ENCODE results near the gene RAB30.
"Not testable (repeated sequence)": the region's sequence is repeated elsewhere in the genome, so short reads cannot be mapped to it uniquely, and the experiment has no call there.

The RAB30 gene

DNA sequence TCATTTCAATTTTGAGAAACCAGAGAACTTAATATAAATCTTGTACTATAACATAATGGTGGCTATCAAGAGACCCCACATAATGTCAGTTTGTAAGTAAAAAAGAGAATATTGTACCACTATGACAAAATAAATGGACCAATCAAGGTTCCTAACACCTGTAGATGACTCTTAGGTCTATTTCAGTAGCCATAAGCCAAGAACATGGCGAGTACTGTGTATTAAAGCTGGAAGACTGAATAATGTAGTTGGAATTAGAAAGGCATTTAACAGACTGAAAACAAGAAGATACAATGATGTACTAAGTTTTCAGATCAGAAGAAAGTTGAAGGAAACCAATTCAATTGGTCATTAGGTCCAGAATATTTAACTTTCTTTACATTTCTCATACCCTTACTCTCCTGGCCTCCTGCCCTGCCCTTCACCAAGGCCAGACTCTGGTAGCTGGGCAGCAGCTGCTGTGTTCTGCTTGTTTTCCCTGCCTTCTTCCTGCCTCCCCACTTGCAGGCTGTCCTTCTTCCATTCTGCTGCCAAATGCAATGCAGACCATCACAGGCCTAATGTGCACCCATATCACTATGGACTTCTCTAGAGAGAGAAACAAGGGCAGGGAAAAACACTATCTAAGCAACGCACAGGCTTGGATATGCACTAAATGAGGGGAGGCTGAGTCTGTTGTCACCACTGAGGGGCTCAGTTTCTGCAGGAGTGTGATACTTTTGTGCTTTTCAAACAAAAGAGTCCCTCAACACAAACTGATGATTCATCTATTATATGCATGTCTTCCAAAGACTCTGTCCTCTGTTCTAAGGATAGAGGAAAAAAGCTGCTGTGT, 60.1 kb downstream of the RAB30 start:
- H3K9me3 Mint-ChIP-seq: no peaks in the 10 kb centered on the region
- H3K27me3 Mint-ChIP-seq: no peaks in the 10 kb centered on the region
- peaks cover 54% of the 10 kb centered on the region for H3K4me1 Mint-ChIP-seq
- H3K4me3 Mint-ChIP-seq: no peak overlapping the region
- peaks cover 3% of the 10 kb centered on the region for H3K36me3 Mint-ChIP-seq
- no peak overlapping the region for H3K27ac Mint-ChIP-seq

DNA sequence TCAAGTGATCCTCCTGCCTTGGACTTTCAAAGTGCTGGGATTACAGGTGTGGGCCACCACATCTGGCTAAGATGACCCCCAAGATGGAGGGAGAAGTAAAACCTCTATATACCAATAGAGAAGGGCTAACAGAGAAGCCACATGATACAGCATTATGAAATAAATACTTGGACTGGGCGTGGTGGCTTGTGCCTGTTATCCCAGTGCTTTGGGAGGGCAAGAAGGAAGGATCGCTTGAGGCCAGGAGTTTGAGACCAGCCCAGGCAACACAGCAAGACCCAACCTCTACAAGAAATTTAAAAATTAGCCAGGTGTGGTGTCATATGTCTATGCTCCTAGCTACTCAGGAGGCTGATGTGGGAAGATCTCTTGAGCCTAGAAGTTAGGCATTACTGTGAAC, 61.7 kb downstream of the RAB30 start:
- no peak overlapping the region for H3K27ac Mint-ChIP-seq

DNA sequence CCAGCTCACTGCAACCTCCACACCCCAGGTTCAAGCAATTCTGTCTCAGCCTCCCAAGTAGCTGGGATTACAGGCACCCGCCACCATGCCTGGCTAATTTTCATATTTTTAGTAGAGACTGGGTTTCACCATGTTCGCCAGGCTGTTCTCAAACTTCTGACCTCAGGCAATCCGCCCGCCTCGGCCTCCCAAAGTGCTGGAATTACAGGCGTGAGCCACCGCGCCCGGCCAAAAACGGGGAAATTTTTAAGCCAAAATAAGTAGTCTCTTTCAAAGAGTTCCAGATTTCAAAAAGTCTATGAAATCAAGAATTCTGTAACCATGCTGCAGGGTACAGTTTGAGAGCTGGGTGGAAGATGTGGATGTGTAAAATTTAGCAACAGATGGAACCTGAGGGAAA, 62.6 kb downstream of the RAB30 start:
- not testable (repeated sequence) for H3K27ac Mint-ChIP-seq, H3K36me3 Mint-ChIP-seq, H3K4me3 Mint-ChIP-seq, H3K27me3 Mint-ChIP-seq, H3K9me3 Mint-ChIP-seq
- peaks cover 55% of the 10 kb centered on the region for H3K4me1 Mint-ChIP-seq

More for the DNA sequence above, 61.7 kb downstream of the RAB30 start:
- H3K27me3 Mint-ChIP-seq: no peaks in the 10 kb centered on the region
- peaks cover 55% of the 10 kb centered on the region for H3K4me1 Mint-ChIP-seq
- peaks cover 3% of the 10 kb centered on the region for H3K36me3 Mint-ChIP-seq
- no peaks in the 10 kb centered on the region for H3K9me3 Mint-ChIP-seq
- no peak overlapping the region for H3K4me3 Mint-ChIP-seq

DNA sequence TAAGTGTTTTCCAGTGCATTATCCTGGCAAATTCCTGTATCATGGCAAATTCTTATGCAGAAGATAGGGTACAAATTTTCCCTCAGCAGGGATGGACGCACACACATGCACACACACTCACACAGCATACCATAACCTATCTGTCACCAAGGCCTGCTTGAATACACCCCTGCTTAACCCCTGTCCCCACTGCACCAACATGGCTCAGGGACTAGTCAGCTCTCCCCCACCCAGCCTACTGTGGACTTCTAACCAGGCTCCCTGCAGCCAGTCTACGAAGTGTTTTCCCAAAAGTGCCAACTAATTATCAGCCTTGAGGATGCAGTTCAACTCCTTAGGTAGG, 63.1 kb downstream of the RAB30 start:
- Mint-ChIP-seq H3K4me1 (peaks cover 49% of the 10 kb centered on the region), H3K27ac (no peak overlapping the region), H3K36me3 (peaks cover 5% of the 10 kb centered on the region), H3K4me3 (no peak overlapping the region), H3K9me3 (no peaks in the 10 kb centered on the region), H3K27me3 (no peaks in the 10 kb centered on the region)

DNA sequence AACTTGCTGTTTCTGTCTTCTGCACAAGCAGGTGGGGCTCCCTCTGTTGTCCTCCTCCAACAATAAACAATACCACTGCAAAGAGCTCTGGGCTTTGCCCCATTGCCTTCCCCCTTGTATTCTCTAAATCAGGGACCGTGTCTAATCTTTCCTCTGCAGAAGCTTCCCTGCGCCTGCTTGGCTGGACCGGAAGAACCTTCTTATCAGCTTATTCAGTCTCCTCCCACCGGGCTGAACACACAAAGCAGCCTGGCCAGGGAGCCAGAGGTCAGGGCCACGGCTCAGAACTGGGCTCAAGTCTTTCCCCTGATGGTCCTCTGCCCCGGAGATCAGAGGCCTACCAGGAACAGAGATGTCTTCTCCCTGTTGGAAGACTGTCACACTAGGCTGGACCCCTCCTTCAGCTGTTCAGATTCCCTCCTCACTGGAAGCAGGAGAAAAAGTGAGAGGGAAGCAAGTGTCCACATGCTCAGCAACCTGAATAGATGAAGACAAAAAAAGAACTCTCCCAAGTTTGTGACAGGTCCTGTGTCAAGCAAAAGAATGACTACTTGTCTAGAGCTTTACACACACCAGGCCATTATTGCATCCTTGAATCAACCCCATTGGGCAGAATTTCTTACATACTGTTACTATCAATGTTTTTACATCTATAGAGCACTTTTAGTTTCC, 63.7 kb downstream of the RAB30 start:
- Mint-ChIP-seq H3K4me1 (peaks cover 45% of the 10 kb centered on the region), H3K4me3 (no peak overlapping the region), H3K27me3 (no peaks in the 10 kb centered on the region), H3K9me3 (no peaks in the 10 kb centered on the region), H3K27ac (peak overlapping the region; percentile 11), H3K36me3 (peaks cover 5% of the 10 kb centered on the region)

DNA sequence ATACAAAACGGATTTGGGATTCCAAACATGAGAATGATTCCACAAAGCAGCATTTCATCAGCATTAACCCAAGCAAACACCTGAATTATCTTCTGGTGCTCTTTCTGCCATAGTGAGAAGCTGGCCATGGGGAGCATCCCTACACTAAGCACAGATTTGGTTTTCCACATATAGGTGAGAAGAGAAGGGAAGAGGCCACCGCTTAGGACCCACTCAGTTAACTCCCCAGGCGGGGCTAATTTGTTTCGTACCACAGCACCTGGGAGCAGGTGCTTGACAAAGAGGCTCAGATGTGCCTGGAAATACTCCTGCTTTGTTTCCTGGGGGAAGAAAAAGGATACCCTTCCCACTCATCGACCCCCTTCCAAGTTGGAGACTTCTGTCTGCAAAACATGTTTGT, 64.2 kb downstream of the RAB30 start:
- H3K4me1 Mint-ChIP-seq: peaks cover 45% of the 10 kb centered on the region
- H3K36me3 Mint-ChIP-seq: peaks cover 5% of the 10 kb centered on the region
- no peak overlapping the region for H3K4me3 Mint-ChIP-seq
- H3K9me3 Mint-ChIP-seq: no peaks in the 10 kb centered on the region
- no peaks in the 10 kb centered on the region for H3K27me3 Mint-ChIP-seq
- H3K27ac Mint-ChIP-seq: no peak overlapping the region

DNA sequence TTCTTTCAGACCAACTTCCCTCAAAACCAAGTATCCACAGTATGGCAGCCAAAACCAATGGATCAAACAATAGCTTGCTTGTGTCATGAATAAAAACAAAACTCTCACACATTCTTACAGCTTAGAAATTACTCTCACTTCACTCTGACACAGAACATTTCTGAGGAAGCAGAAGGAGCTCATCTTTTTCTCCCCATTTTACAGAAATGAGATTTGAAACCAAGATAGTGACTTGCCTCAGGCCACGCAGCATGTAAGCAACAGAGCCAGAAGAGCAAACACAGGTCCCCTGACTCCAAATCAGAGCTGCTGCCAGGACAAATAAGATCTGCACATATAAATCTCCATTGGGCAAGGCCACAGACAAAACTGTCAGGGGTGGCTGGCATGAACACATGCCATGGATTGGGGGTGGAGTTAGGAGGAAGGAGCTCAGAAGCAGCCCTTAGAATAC, 64.8 kb downstream of the RAB30 start:
- Mint-ChIP-seq H3K4me1 (peaks cover 50% of the 10 kb centered on the region), H3K36me3 (peaks cover 5% of the 10 kb centered on the region), H3K27me3 (no peaks in the 10 kb centered on the region), H3K4me3 (no peak overlapping the region), H3K27ac (peak overlapping the region; percentile 32), H3K9me3 (no peaks in the 10 kb centered on the region)

DNA sequence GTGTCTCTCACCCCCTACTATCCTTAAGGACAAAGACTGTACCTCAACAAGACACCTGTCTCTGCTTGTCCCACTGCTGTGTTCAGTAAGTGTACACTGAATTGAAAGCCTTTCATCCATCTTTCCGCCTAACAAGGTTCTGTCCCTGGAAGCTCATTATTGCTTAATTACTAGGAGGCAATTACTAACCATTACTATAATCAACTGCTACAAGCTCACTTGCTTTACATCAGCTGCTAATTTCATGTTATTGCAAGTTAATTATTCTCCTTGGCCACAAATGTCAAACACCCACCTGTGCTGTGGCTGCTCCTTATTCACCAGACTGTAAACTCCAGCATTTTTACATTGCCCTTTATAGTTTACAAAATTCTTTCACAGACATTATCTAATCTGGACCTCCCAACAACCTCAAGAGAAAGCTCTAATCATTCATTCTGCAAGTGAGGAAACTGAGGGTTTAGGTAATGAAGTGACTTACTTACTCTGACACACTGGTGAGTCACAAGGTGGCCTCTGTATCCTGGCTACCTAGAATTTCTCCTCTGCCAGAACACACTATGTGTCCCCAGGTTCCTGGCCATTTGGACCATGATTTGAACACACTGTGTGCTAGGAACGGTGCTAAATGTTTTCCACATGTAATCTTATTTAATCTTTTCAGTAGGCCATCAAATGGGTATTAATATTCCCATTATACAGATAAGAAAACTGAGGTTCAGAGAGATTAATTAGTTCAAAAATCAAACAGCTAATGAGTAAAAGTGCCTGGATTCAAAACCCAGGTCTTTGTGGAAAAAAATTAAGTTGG, 66.7 kb downstream of the RAB30 start:
- no peak overlapping the region for H3K4me3 Mint-ChIP-seq
- no peaks in the 10 kb centered on the region for H3K27me3 Mint-ChIP-seq
- peaks cover 6% of the 10 kb centered on the region for H3K36me3 Mint-ChIP-seq
- peaks cover 57% of the 10 kb centered on the region for H3K4me1 Mint-ChIP-seq
- no peak overlapping the region for H3K27ac Mint-ChIP-seq
- no peaks in the 10 kb centered on the region for H3K9me3 Mint-ChIP-seq

DNA sequence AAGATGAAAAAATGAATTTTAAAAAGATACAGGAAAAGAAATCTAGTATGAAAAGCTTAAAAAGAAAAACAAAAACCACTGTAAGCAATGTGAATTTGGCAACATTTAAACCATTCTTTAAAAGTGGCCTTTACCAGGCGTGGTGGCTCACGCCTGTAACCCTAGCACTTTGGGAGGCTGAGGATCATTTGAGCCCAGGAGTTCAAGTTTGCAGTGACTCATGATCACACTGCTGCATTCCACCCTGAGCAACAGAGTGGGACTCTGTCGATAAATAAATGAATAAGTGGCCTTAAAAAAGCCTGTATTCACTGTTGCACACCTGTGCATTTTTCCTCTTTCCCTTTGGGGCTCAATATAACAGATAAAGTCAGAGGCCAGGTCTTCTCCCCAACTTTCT, 69.2 kb downstream of the RAB30 start:
- H3K4me1 Mint-ChIP-seq: peaks cover 55% of the 10 kb centered on the region
- H3K9me3 Mint-ChIP-seq: no peaks in the 10 kb centered on the region
- H3K27me3 Mint-ChIP-seq: no peaks in the 10 kb centered on the region
- peak overlapping the region; percentile 60 for H3K27ac Mint-ChIP-seq
- H3K4me3 Mint-ChIP-seq: no peak overlapping the region
- peaks cover 4% of the 10 kb centered on the region for H3K36me3 Mint-ChIP-seq

DNA sequence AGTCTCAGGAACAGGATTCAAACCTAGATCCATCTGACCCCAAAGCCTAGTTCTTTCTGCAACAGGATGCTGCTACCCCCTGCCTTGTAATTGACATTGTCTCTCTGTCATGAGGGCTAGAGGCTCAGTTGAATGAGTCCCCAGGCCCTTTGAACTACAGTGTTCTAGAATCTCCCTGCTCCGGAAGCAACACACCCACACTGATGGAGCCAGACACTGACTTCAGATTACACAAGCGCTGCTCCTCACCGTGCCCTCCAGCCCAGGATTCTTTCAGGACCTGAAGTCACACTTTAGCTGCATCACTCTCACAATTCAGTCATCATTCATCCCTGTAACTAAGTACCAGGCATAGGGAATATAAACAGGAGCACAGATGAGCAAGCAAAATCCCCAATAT, 69.6 kb downstream of the RAB30 start:
- H3K27me3 Mint-ChIP-seq: no peaks in the 10 kb centered on the region
- H3K27ac Mint-ChIP-seq: peak overlapping the region; percentile 60
- H3K4me3 Mint-ChIP-seq: peak overlapping the region; percentile 23
- no peaks in the 10 kb centered on the region for H3K9me3 Mint-ChIP-seq
- H3K4me1 Mint-ChIP-seq: peaks cover 51% of the 10 kb centered on the region
- peaks cover 4% of the 10 kb centered on the region for H3K36me3 Mint-ChIP-seq

DNA sequence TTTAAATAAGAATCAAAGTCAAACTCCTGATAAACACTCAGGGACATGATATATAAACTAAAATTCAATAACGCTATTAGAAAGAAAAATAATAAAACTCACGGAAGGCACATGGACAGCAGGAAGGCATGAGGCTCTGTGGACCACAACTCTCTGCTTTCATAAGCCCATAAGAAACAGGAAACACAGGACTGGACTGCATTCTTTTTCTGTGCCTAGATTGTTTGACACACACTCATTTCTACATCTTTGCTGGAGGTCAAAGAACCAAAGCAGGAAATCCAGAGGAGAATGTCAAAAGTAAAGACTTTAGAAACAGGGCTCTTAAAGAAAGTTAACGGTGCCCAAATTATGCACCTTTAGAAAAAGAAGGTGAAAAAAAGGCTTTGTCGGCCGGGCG, 71.3 kb downstream of the RAB30 start:
- no peak overlapping the region for H3K4me3 Mint-ChIP-seq
- peaks cover 51% of the 10 kb centered on the region for H3K4me1 Mint-ChIP-seq
- peaks cover 8% of the 10 kb centered on the region for H3K36me3 Mint-ChIP-seq
- no peaks in the 10 kb centered on the region for H3K27me3 Mint-ChIP-seq
- H3K27ac Mint-ChIP-seq: peak overlapping the region; percentile 57
- H3K9me3 Mint-ChIP-seq: no peaks in the 10 kb centered on the region

DNA sequence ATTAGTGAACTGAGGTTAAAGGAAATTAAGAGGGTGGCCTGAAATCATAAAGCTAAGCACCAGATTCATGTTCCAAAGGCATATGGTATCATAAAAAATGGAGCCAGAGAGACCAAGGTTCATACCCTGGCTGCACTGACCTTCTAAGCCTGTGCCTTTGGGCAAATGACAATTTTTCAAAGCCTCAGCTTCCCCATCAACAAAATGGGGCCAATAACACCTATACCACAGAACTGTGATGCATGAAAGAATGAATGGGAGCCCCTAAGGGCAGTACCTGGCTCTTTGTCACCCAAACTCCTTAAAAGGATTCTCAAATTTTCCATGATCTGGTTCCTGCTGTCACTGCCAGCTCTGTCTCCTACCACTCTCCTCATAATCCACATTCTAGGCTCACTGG, 72.5 kb downstream of the RAB30 start:
- Mint-ChIP-seq H3K27ac (peak overlapping the region; percentile 0), H3K27me3 (no peaks in the 10 kb centered on the region), H3K4me1 (peaks cover 49% of the 10 kb centered on the region), H3K4me3 (no peak overlapping the region), H3K9me3 (no peaks in the 10 kb centered on the region), H3K36me3 (peaks cover 8% of the 10 kb centered on the region)

DNA sequence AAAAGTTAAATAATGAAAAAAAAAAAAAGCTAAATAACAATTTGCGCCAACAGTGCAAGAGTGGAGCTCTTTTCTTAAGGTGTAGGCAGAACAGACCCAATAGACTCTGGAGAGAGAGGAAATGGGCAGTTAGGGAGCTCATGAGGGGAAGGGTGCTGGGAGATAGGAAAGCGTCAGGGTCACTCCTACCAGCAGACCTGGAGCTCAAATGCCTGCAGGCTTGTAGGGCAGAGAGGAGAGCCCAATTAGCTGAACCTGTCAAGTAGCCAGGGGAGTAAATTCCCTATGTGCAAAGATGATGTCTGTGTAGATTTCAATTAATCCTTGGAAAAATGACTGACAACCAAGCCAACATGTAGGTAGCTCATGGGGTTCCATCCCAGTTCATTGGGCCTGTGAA, 73.0 kb downstream of the RAB30 start:
- Mint-ChIP-seq H3K27ac (no peak overlapping the region), H3K4me3 (no peak overlapping the region), H3K27me3 (no peaks in the 10 kb centered on the region), H3K36me3 (peaks cover 12% of the 10 kb centered on the region), H3K4me1 (peaks cover 54% of the 10 kb centered on the region), H3K9me3 (no peaks in the 10 kb centered on the region)

DNA sequence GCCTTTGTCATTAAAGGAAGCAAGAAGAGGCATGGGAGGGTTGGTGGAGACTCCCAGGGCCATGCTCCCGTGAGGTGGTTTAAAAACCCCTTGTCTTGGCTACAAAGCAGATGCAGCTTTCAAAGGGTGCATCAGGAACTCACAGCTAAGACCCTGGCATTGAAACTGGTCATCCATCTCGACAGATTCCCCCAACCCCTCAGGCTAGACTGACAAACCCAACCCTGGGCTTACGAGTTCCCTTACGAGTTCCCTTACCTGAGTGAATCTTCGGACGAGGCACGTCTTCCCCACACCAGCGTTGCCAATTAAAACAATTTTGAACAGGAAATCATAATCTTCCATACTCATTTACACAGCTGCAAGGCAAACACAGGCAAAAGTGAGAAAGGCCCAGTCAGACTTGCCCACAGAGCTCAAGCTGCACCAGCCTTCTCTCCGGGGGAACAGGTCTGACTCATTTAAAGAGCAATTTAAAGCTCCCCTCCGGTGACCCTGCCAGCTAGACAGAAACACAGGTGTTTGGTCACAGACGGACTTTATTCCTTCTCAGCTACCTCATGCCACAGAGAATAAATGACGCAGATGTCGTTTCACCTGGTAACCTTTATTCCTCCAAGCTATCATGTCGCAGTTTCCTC, 74.6 kb downstream of the RAB30 start:
- Mint-ChIP-seq H3K27ac (no peak overlapping the region), H3K4me1 (peaks cover 55% of the 10 kb centered on the region)

DNA sequence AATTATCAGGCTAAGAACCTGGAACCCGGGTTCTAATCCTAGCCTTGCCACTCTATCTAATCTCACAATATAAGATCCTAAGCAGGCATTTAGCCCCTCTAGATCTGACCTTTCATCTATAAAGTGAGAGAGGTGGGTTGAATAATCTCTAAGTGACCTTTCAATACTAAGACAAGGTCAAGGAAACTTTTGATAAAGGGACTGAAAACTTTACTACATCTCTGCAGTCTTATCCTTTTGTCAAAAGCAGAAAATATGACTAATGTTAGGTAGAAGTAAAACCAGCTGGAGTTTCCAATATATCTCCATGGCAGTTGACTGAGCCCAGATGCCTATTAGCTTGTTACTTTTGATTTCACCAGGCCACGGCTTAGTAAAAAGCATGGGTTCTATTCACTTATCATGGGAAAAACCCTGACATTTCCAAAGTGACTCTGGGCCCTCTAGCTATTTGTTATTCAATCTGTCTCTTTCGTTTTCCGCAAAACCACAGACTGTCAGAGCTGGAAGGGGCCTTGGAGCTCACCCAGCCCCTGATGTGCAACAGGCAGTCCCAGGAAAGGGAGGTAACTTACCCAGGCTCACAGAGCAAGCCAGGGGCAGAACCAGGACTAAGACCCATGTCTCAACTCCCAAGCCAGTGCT, 75.8 kb downstream of the RAB30 start:
- Mint-ChIP-seq H3K9me3 (no peaks in the 10 kb centered on the region), H3K27ac (peak overlapping the region; percentile 56), H3K4me1 (peaks cover 49% of the 10 kb centered on the region), H3K4me3 (peak overlapping the region; percentile 28), H3K36me3 (peaks cover 18% of the 10 kb centered on the region), H3K27me3 (no peaks in the 10 kb centered on the region)

More for the DNA sequence above, 74.6 kb downstream of the RAB30 start:
- Mint-ChIP-seq H3K27me3 (no peaks in the 10 kb centered on the region), H3K9me3 (no peaks in the 10 kb centered on the region), H3K36me3 (peaks cover 18% of the 10 kb centered on the region), H3K4me3 (no peak overlapping the region)
